ENCODE results near the gene GLRA2.

The GLRA2 gene

DNA sequence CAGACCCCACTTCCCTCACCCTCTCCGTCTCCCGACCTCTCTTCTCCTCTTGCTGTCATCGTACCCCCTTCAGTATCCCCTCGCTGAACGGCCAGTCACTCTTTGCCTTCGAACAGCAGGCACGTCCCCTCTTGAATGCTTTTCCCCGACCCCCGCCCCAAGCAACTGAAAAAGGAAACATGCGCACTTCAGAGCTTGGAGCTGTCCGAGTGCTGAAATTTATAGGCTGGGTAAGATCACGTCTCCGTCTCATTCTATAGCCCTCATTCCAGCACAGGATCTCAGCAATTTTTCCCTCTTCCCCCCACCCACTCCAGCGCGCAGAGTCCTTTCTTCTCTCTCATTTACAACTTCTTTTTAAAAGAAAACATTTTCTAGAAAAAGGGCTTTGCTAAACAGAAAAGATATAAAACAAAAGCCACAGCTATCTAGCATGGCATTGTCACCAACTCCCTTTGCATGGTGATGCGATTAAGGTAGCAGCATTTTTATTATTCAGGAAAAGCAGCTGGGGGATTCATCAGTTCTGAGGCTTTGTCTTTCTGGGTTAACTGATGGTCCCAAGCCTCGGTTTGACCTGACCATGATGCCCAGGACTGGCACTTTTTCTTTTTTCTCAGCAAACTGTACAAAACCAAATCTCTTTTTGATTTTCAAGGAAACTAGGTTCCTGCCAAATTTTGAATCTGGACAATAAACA lies at the start of gene GLRA2:
Gene GLRA2, plus strand, starts transcription at position 247 of the 700 bp plus-strand sequence. CDS start 522 bp downstream, outside the sequence.
- TF ChIP-seq CTCF (IDR thresholded peaks at IDR 0.05; ENCODE audit: low read depth, low read length, missing control alignments) = no peak
- Histone ChIP-seq H3K27ac (no peak within 1 kb of the TSS), H3K27me3 (replicated peaks) (no peaks in the 10 kb centered on the region), H3K36me3 (replicated peaks) (no peaks in the 10 kb centered on the region), H3K4me3 (ENCODE audit: low read depth, low read length) (peak within 1 kb of the TSS; percentile 32)
- in situ Hi-C loops (cut with HindIII; ENCODE audit: low pct_ligation_motif_present, low sequenced_read_pairs) = no loop called here
- peak; percentile 2 for DNase-seq

- no peak for TF ChIP-seq CTCF (IDR thresholded peaks at IDR 0.05; ENCODE audit: low read depth, low read length, missing control alignments)
- Histone ChIP-seq H3K36me3 (replicated peaks) (no peaks in the 10 kb centered on the region), H3K27me3 (replicated peaks) (no peaks in the 10 kb centered on the region), H3K27ac (no peak overlapping the region), H3K4me3 (ENCODE audit: low read depth, low read length) (no peak overlapping the region)
- no peak for DNase-seq
- in situ Hi-C loops (cut with HindIII; ENCODE audit: low pct_ligation_motif_present, low sequenced_read_pairs) = no loop called here
These were observed 39.9 kb upstream of the GLRA2 start for GRCh38 chrX:14489437-14489836.

DNA sequence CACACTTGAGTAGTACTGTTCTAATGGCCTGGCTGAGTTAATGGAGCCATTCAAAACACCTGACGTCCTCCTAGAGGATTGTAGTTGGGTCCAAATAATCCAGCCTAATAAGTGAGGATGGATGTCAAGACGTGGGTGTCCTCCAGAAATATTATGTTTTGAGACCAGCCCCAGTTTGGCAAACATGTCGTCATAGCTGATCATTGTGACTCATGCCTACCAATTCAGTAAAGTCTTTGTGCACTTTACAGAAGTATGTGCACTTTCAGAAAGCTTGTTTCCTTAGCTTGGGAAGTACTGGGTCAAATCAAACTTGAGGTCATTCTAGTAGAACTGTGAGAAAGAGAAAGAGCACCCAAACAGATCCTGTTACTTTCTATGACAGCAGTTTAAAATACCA lies 37.6 kb upstream of the GLRA2 start:
- TF ChIP-seq CTCF (IDR thresholded peaks at IDR 0.05; ENCODE audit: low read depth, low read length, missing control alignments) = no peak
- in situ Hi-C loops (cut with HindIII; ENCODE audit: low pct_ligation_motif_present, low sequenced_read_pairs) = no loop called here

DNA sequence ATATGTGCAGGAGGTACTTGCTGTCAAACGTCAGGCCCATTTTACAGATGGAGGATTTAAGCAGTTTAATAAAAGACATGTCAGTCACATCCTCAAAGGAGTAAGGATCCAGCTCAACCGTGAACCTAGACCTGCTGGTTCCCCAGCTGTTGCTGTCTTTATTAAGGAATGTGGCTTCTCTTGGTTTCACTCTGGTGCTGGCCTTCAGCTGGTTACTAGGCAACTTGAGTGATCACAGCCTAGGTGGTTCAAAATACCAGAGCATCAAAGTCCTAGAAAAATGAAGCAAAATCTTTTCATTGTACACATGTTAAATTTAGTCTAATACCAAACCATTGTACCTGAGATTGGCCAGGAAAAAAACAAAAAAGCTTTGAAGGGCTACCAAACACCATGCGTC lies 32.7 kb upstream of the GLRA2 start:
- Histone ChIP-seq H3K27me3 (replicated peaks) (no peaks in the 10 kb centered on the region), H3K36me3 (replicated peaks) (no peaks in the 10 kb centered on the region), H3K27ac (peak overlapping the region; percentile 34), H3K4me3 (ENCODE audit: low read depth, low read length) (no peak overlapping the region)
- in situ Hi-C loops (cut with HindIII; ENCODE audit: low pct_ligation_motif_present, low sequenced_read_pairs) = no loop called here
- TF ChIP-seq CTCF (IDR thresholded peaks at IDR 0.05; ENCODE audit: low read depth, low read length, missing control alignments) = no peak
- DNase-seq = peak; percentile 2

More for the DNA sequence above, 37.6 kb upstream of the GLRA2 start:
- Histone ChIP-seq H3K4me3 (ENCODE audit: low read depth, low read length) (no peak overlapping the region), H3K27ac (no peak overlapping the region), H3K27me3 (replicated peaks) (no peaks in the 10 kb centered on the region), H3K36me3 (replicated peaks) (no peaks in the 10 kb centered on the region)
- DNase-seq = no peak

- no peak for TF ChIP-seq CTCF (IDR thresholded peaks at IDR 0.05; ENCODE audit: low read depth, low read length, missing control alignments)
- Histone ChIP-seq H3K4me3 (ENCODE audit: low read depth, low read length) (no peak overlapping the region), H3K36me3 (replicated peaks) (no peaks in the 10 kb centered on the region), H3K27me3 (replicated peaks) (no peaks in the 10 kb centered on the region), H3K27ac (peak overlapping the region; percentile 34)
- DNase-seq = peak; percentile 8
- in situ Hi-C loops (cut with HindIII; ENCODE audit: low pct_ligation_motif_present, low sequenced_read_pairs) = no loop called here
These were observed 32.1 kb upstream of the GLRA2 start for GRCh38 chrX:14497184-14497666.

GRCh38 chrX:14501327-14501726 lies 28.0 kb upstream of the GLRA2 start:
- H3K36me3 ChIP-seq (replicated peaks) = no peaks in the 10 kb centered on the region
- no peak for DNase-seq
- H3K27ac ChIP-seq = no peak overlapping the region
- no peak overlapping the region for H3K4me3 ChIP-seq (ENCODE audit: low read depth, low read length)
- no peaks in the 10 kb centered on the region for H3K27me3 ChIP-seq (replicated peaks)
- in situ Hi-C loops (cut with HindIII; ENCODE audit: low pct_ligation_motif_present, low sequenced_read_pairs) = no loop called here
- no peak for TF ChIP-seq CTCF (IDR thresholded peaks at IDR 0.05; ENCODE audit: low read depth, low read length, missing control alignments)

All from brain microvascular endothelial cell (primary cell).